ENCODE measurements around the gene OSBPL10. TPM values are rescaled to one million over a fixed set of nuclear protein-coding genes. Genes with fewer than 3 reads are reported as not detected.

Gene OSBPL10
- total and polyA plus RNA-seq, 2 donors (not counting 1 experiment from before 2014, with no cell fraction given): 88.5 to 310 TPM

DNA sequence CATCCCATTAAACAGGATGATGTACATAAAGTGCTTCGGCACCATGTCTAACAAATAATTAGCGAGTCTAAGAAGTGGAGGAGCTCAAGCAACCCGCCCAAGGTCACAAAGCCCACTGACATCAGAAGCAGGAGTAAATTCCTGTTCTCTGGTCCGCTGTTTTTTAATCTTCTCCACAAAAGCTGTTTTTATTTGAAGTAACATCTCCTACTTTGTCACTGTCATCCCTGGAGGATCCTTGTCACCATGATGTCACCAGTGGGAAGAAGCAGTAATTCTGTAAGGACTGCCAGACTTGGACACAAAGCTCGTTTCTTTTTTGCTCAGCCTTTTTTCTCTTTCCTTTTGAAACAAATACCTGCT, 232.1 kb downstream of the OSBPL10 start:
- Histone ChIP-seq H3K27me3 (replicated peaks in 1 of 4; ENCODE audit: control extremely low read depth in 1 of 4, control insufficient read depth in 3 of 4, insufficient read depth in 4 of 4, low read length in 3 of 4) (no peaks in the 10 kb centered on the region), H3K4me1 (ENCODE audit: control insufficient read depth in 2 of 2, insufficient read depth in 2 of 2, low read length in 2 of 2) (no peaks in the 10 kb centered on the region), H3K27ac (ENCODE audit: low read length in 2 of 2) (no peak overlapping the region), H3K9me3 (ENCODE audit: control extremely low read depth in 1 of 3, control insufficient read depth in 2 of 3, insufficient read depth in 1 of 3, low read length in 2 of 3) (no peaks in the 10 kb centered on the region), H4K20me1 (ENCODE audit: control insufficient read depth, insufficient read depth, low read length, poor library complexity, severe bottlenecking) (peaks cover 50% of the 10 kb centered on the region), H3K79me2 (ENCODE audit: control insufficient read depth, insufficient read depth, low read length) (peaks cover 21% of the 10 kb centered on the region), H3K4me2 (replicated peaks; ENCODE audit: low read depth, low read length, poor library complexity, severe bottlenecking) (no peak overlapping the region), H3K36me3 (replicated peaks in 1 of 2; ENCODE audit: control extremely low read depth in 1 of 2, control insufficient read depth in 1 of 2, extremely low read depth in 1 of 2, insufficient read depth in 2 of 2, low read length in 1 of 2) (peaks cover 0 to 52% of the 10 kb centered on the region in 2 experiments), H3K9ac (ENCODE audit: low read length) (no peak overlapping the region), H2AFZ (ENCODE audit: insufficient read depth, low read depth, low read length, poor library complexity, severe bottlenecking) (no peak overlapping the region), H3K4me3 (ENCODE audit: control extremely low read depth in 1 of 5, extremely low read depth in 1 of 5, insufficient read depth in 1 of 5, low read depth in 2 of 5, low read length in 4 of 5) (no peak overlapping the region)
- H3K4me3 Mint-ChIP-seq: no peak overlapping the region
- TF ChIP-seq EZH2 (IDR thresholded peaks at IDR 0.05; ENCODE audit: borderline replicate concordance, insufficient read depth, low read depth, low read length, poor library complexity, severe bottlenecking): no peak
- TF ChIP-seq CTCF (IDR thresholded peaks at IDR 0.05): no peak
- DNase-seq (no peak), ATAC-seq (ENCODE audit: low read depth) (no peak)
- intact Hi-C loops (cut with micrococcal nuclease): no loop called here
- H3K4me1 Mint-ChIP-seq: peaks cover 3% of the 10 kb centered on the region
- 93% methylated on average over 3 of the region's 5 CpGs for WGBS (ENCODE audit: insufficient coverage)
- no peaks in the 10 kb centered on the region for H3K27me3 Mint-ChIP-seq
- peak overlapping the region; percentile 24 for H3K27ac Mint-ChIP-seq
- POLR2A ChIA-PET: no interaction called here
- H3K9me3 Mint-ChIP-seq (ENCODE audit: insufficient read depth): no peaks in the 10 kb centered on the region
- CTCF ChIA-PET: interaction anchor here (0.6 kb wide), 1 partner anchor 333 kb away, joined by 4 read pairs; no protein-coding TSS in a partner anchor

- ATAC-seq (ENCODE audit: low read depth) (no peak), DNase-seq (no peak)
- Histone ChIP-seq H3K4me1 (ENCODE audit: control insufficient read depth in 2 of 2, insufficient read depth in 2 of 2, low read length in 2 of 2) (no peaks in the 10 kb centered on the region), H3K27me3 (replicated peaks in 1 of 4; ENCODE audit: control extremely low read depth in 1 of 4, control insufficient read depth in 3 of 4, insufficient read depth in 4 of 4, low read length in 3 of 4) (no peaks in the 10 kb centered on the region), H3K79me2 (ENCODE audit: control insufficient read depth, insufficient read depth, low read length) (peaks cover 25% of the 10 kb centered on the region), H3K9ac (ENCODE audit: low read length) (no peak overlapping the region), H3K36me3 (replicated peaks in 1 of 2; ENCODE audit: control extremely low read depth in 1 of 2, control insufficient read depth in 1 of 2, extremely low read depth in 1 of 2, insufficient read depth in 2 of 2, low read length in 1 of 2) (peaks cover 0 to 55% of the 10 kb centered on the region in 2 experiments), H3K4me2 (replicated peaks; ENCODE audit: low read depth, low read length, poor library complexity, severe bottlenecking) (no peak overlapping the region), H4K20me1 (ENCODE audit: control insufficient read depth, insufficient read depth, low read length, poor library complexity, severe bottlenecking) (peaks cover 55% of the 10 kb centered on the region), H3K27ac (ENCODE audit: low read length in 2 of 2) (no peak overlapping the region), H3K4me3 (ENCODE audit: control extremely low read depth in 1 of 5, extremely low read depth in 1 of 5, insufficient read depth in 1 of 5, low read depth in 2 of 5, low read length in 4 of 5) (no peak overlapping the region), H3K9me3 (ENCODE audit: control extremely low read depth in 1 of 3, control insufficient read depth in 2 of 3, insufficient read depth in 1 of 3, low read length in 2 of 3) (no peaks in the 10 kb centered on the region), H2AFZ (ENCODE audit: insufficient read depth, low read depth, low read length, poor library complexity, severe bottlenecking) (no peak overlapping the region)
- Mint-ChIP-seq H3K4me1 (peaks cover 2% of the 10 kb centered on the region), H3K27me3 (no peaks in the 10 kb centered on the region), H3K4me3 (no peak overlapping the region), H3K27ac (no peak overlapping the region), H3K9me3 (ENCODE audit: insufficient read depth) (no peaks in the 10 kb centered on the region)
- POLR2A ChIA-PET: no interaction called here
- CTCF ChIA-PET: interaction anchor here (0.6 kb wide), 2 partner anchors 56 to 333 kb away, joined by 3 to 4 read pairs; no protein-coding TSS in a partner anchor
- WGBS (ENCODE audit: insufficient coverage): no CpG with 5 or more reads among the region's 5 CpGs
- no peak for TF ChIP-seq CTCF (IDR thresholded peaks at IDR 0.05)
- no peak for TF ChIP-seq EZH2 (IDR thresholded peaks at IDR 0.05; ENCODE audit: borderline replicate concordance, insufficient read depth, low read depth, low read length, poor library complexity, severe bottlenecking)
- intact Hi-C loops (cut with micrococcal nuclease): no loop called here
These were observed 232.7 kb downstream of the OSBPL10 start for GRCh38 chr3:31748281-31748932.

Data from B cell (primary cell).